ENCODE results near the gene RPN1.

DNA sequence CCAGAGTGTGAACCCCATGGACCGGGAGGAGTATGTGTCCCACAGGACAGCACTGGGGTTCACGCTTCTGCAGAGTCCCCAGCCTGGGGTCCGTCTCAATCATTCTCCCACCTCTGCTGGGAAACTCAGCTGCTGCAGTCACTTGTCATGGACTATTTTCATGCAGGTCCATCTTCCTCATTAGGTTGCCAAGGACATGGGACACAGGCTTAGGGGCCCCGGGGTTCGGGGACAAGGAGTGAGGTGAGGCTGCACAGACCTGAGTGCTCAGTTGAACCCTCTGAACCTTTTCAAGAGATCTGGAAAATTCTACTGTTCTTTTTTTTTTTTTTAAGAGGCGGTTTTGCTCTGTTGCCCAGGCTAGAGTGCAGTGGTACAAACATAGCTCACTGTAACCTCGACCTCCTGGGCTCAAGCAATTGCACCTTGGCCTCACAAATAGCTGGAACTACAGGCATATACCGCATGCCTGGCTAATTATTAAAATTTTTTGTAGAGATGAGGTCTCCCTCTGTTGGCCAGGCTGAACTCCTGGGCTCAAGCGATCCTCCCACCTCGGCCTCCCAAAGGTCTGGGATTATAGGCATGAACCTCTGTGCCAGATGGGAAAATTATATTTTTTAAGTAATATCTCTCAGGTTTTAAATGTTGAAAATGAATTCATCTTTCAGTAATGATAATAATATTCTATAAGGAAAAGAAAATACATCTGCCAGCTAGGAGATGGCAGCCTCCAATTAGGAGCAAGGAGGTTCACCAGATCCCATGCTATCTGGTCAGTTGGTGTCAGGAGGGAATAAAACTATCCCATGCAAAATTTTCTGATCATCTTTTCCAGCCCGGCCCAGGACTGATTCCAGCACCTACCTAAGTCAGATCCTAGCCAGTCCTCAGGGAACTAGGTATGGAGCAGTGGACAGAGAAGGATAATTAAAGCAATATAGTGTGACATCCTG lies 45.2 kb downstream of the RPN1 start:
- TF ChIP-seq, protein P1, sequence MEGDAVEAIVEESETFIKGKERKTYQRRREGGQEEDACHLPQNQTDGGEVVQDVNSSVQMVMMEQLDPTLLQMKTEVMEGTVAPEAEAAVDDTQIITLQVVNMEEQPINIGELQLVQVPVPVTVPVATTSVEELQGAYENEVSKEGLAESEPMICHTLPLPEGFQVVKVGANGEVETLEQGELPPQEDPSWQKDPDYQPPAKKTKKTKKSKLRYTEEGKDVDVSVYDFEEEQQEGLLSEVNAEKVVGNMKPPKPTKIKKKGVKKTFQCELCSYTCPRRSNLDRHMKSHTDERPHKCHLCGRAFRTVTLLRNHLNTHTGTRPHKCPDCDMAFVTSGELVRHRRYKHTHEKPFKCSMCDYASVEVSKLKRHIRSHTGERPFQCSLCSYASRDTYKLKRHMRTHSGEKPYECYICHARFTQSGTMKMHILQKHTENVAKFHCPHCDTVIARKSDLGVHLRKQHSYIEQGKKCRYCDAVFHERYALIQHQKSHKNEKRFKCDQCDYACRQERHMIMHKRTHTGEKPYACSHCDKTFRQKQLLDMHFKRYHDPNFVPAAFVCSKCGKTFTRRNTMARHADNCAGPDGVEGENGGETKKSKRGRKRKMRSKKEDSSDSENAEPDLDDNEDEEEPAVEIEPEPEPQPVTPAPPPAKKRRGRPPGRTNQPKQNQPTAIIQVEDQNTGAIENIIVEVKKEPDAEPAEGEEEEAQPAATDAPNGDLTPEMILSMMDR (conservative IDR thresholded peaks at IDR 0.05) = no peak
- TF ChIP-seq EZH2 (IDR thresholded peaks at IDR 0.05; ENCODE audit: low read depth) = no peak
